ENCODE results near the gene DEDD. TPM values are rescaled to one million over a fixed set of nuclear protein-coding genes. Genes with fewer than 3 reads are reported as not detected.

Gene DEDD
- total and polyA plus RNA-seq, 2 donors (not counting 1 experiment from before 2014, with no cell fraction given) = 35.9 to 40.8 TPM

DNA sequence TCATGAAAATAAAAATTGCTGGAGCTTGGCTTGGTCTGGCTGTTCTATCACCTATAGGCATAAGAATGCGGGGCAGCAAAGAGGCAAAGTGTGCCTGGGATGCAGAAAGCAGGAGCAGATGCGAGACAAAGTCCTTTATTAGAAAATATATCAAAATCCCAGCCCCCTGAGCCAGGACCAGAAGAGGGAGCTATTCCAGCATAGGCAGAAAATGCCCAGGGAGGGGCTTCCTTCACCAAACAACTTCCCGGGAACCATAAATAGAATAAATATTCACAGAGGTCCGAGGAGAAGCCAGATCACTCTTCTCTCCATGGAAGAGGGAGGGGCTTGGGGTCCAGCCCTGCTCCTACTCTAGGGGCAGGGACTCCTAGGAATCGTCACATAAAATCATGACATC lies 38.7 kb upstream of the DEDD start:
- peaks cover 17 to 25% of the 10 kb centered on the region in 2 donors for H3K4me1 ChIP-seq (ENCODE audit: control insufficient read depth in 2 of 2, insufficient read depth in 2 of 2, low read length in 2 of 2)

DNA sequence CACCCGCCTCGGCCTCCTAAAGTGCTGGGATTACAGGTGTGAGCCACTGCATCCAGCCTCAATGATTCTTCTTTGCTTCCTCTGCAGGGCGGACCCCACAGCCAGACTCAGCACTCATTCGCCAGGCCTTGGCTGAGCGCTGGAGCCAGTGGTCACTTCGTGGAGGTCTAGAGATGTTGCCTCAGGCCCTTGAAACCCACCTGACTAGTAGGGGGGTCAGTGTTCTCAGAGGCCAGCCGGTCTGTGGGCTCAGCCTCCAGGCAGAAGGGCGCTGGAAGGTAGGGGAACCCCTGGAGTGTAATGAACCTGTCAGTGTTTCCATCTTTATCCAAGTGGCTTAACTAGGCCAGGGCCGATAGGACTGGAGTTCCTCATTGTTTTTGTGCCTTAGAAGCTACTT lies 36.4 kb upstream of the DEDD start:
- ATAC-seq (ENCODE audit: low read depth) (no peak), DNase-seq (no peak)
- Histone ChIP-seq H3K79me2 (ENCODE audit: control insufficient read depth, insufficient read depth, low read length) (peaks cover 19% of the 10 kb centered on the region), H3K9me3 (ENCODE audit: control extremely low read depth in 1 of 3, control insufficient read depth in 2 of 3, insufficient read depth in 1 of 3, low read length in 2 of 3) (no peaks in the 10 kb centered on the region), H3K4me1 (ENCODE audit: control insufficient read depth in 2 of 2, insufficient read depth in 2 of 2, low read length in 2 of 2) (peaks cover 14 to 27% of the 10 kb centered on the region in 2 donors), H3K36me3 (replicated peaks in 1 of 2; ENCODE audit: control extremely low read depth in 1 of 2, control insufficient read depth in 1 of 2, extremely low read depth in 1 of 2, insufficient read depth in 2 of 2, low read length in 1 of 2) (peaks cover 3 to 50% of the 10 kb centered on the region in 2 experiments), H3K9ac (ENCODE audit: low read length) (no peak overlapping the region), H4K20me1 (ENCODE audit: control insufficient read depth, insufficient read depth, low read length, poor library complexity, severe bottlenecking) (peaks cover 5% of the 10 kb centered on the region), H3K4me2 (replicated peaks; ENCODE audit: low read depth, low read length, poor library complexity, severe bottlenecking) (no peak overlapping the region), H3K4me3 (ENCODE audit: control extremely low read depth in 1 of 5, extremely low read depth in 1 of 5, insufficient read depth in 1 of 5, low read depth in 2 of 5, low read length in 4 of 5) (no peak overlapping the region), H3K27ac (ENCODE audit: low read length in 2 of 2) (no peak overlapping the region), H3K27me3 (replicated peaks in 1 of 4; ENCODE audit: control extremely low read depth in 1 of 4, control insufficient read depth in 3 of 4, insufficient read depth in 4 of 4, low read length in 3 of 4) (no peaks in the 10 kb centered on the region), H2AFZ (ENCODE audit: insufficient read depth, low read depth, low read length, poor library complexity, severe bottlenecking) (no peak overlapping the region)
- no peaks in the 10 kb centered on the region for H3K9me3 Mint-ChIP-seq (ENCODE audit: insufficient read depth)
- POLR2A ChIA-PET = no interaction called here
- H3K27me3 Mint-ChIP-seq = no peaks in the 10 kb centered on the region
- 99% methylated on average over 7 of the region's 9 CpGs for WGBS (ENCODE audit: insufficient coverage)
- no peak for TF ChIP-seq EZH2 (IDR thresholded peaks at IDR 0.05; ENCODE audit: borderline replicate concordance, insufficient read depth, low read depth, low read length, poor library complexity, severe bottlenecking)
- TF ChIP-seq, protein P1, sequence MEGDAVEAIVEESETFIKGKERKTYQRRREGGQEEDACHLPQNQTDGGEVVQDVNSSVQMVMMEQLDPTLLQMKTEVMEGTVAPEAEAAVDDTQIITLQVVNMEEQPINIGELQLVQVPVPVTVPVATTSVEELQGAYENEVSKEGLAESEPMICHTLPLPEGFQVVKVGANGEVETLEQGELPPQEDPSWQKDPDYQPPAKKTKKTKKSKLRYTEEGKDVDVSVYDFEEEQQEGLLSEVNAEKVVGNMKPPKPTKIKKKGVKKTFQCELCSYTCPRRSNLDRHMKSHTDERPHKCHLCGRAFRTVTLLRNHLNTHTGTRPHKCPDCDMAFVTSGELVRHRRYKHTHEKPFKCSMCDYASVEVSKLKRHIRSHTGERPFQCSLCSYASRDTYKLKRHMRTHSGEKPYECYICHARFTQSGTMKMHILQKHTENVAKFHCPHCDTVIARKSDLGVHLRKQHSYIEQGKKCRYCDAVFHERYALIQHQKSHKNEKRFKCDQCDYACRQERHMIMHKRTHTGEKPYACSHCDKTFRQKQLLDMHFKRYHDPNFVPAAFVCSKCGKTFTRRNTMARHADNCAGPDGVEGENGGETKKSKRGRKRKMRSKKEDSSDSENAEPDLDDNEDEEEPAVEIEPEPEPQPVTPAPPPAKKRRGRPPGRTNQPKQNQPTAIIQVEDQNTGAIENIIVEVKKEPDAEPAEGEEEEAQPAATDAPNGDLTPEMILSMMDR (IDR thresholded peaks at IDR 0.05) = no peak
- peaks cover 35% of the 10 kb centered on the region for H3K4me1 Mint-ChIP-seq
- CTCF ChIA-PET = interaction anchor here (1.0 to 4.8 kb wide), 2 partner anchors 57 to 214 kb away, joined by 3 to 37 read pairs; partner anchors contain the start of gene TOMM40L
- intact Hi-C loops (cut with micrococcal nuclease) = no loop called here
- peak overlapping the region; percentile 68 for H3K4me3 Mint-ChIP-seq
- H3K27ac Mint-ChIP-seq = no peak overlapping the region

More for the DNA sequence above, 38.7 kb upstream of the DEDD start:
- no peak for DNase-seq
- H3K4me1 Mint-ChIP-seq = peaks cover 40% of the 10 kb centered on the region
- ChIA-PET POLR2A (no interaction called here), CTCF (interaction anchor here (0.9 to 1.2 kb wide), 4 partner anchors 13 to 54 kb away, joined by 3 to 5 read pairs (median 4); partner anchors contain the start of gene TOMM40L)
- H3K9me3 Mint-ChIP-seq (ENCODE audit: insufficient read depth) = no peaks in the 10 kb centered on the region
- 100% methylated on average over 1 of the region's 5 CpGs for WGBS (ENCODE audit: insufficient coverage)
- H3K27ac Mint-ChIP-seq = no peak overlapping the region
- no peaks in the 10 kb centered on the region for H3K9me3 ChIP-seq (ENCODE audit: control extremely low read depth in 1 of 3, control insufficient read depth in 2 of 3, insufficient read depth in 1 of 3, low read length in 2 of 3)
- H3K4me2 ChIP-seq (replicated peaks; ENCODE audit: low read depth, low read length, poor library complexity, severe bottlenecking) = no peak overlapping the region
- no peak overlapping the region for H3K4me3 ChIP-seq (ENCODE audit: control extremely low read depth in 1 of 5, extremely low read depth in 1 of 5, insufficient read depth in 1 of 5, low read depth in 2 of 5, low read length in 4 of 5)
- H3K27ac ChIP-seq (ENCODE audit: low read length in 2 of 2) = no peak overlapping the region
- intact Hi-C loops (cut with micrococcal nuclease) = no loop called here
- peaks cover 7% of the 10 kb centered on the region for H4K20me1 ChIP-seq (ENCODE audit: control insufficient read depth, insufficient read depth, low read length, poor library complexity, severe bottlenecking)
- H3K36me3 ChIP-seq (replicated peaks in 1 of 2; ENCODE audit: control extremely low read depth in 1 of 2, control insufficient read depth in 1 of 2, extremely low read depth in 1 of 2, insufficient read depth in 2 of 2, low read length in 1 of 2) = peaks cover 3 to 65% of the 10 kb centered on the region in 2 experiments
- no peaks in the 10 kb centered on the region for H3K27me3 ChIP-seq (replicated peaks in 1 of 4; ENCODE audit: control extremely low read depth in 1 of 4, control insufficient read depth in 3 of 4, insufficient read depth in 4 of 4, low read length in 3 of 4)
- H3K79me2 ChIP-seq (ENCODE audit: control insufficient read depth, insufficient read depth, low read length) = peaks cover 34% of the 10 kb centered on the region
- no peak for ATAC-seq (ENCODE audit: low read depth)
- no peaks in the 10 kb centered on the region for H3K27me3 Mint-ChIP-seq
- no peak overlapping the region for H3K9ac ChIP-seq (ENCODE audit: low read length)
- no peak overlapping the region for H3K4me3 Mint-ChIP-seq
- no peak overlapping the region for H2AFZ ChIP-seq (ENCODE audit: insufficient read depth, low read depth, low read length, poor library complexity, severe bottlenecking)
- TF ChIP-seq, protein P1 (IDR thresholded peaks at IDR 0.05) = no peak
- no peak for TF ChIP-seq EZH2 (IDR thresholded peaks at IDR 0.05; ENCODE audit: borderline replicate concordance, insufficient read depth, low read depth, low read length, poor library complexity, severe bottlenecking)
